GM06990 (cell line): ENCODE results near the gene DENND1A.

Experiments used
- DNase-seq: peaks from one replicate; pipeline ENCODE4 v3.0.0-alpha.2; 2011; ENCODE audit not compliant: insufficient read length; ENCODE audit errors: extremely low read depth
- H3K27me3 ChIP-seq: replicated peaks from 2 replicates; pipeline ENCODE4 v1.6.0; 2011; ENCODE audit warnings: low read length; ENCODE audit not compliant: control insufficient read depth, insufficient read depth
- H3K36me3 ChIP-seq: 2 replicates; pipeline ENCODE4 v1.5.1; 2011; ENCODE audit warnings: low read length; ENCODE audit not compliant: control insufficient read depth, insufficient read depth
- H3K4me3 ChIP-seq: replicated peaks from 2 replicates; pipeline ENCODE4 v1.5.1; 2011; ENCODE audit warnings: low read depth, mild to moderate bottlenecking, control low read depth, low read length
- TF ChIP-seq, protein P1 (sequence below): IDR thresholded peaks from 2 replicates; pipeline ENCODE4 v1.5.1; 2011; ENCODE audit warnings: low read length, control low read depth, mild to moderate bottlenecking, inconsistent platforms; ENCODE audit not compliant: insufficient read depth, poor library complexity, severe bottlenecking

The DENND1A gene

GRCh38 chr9:123518338-123518737, 411.6 kb downstream of the DENND1A start:
- DNase-seq: no peak
- Histone ChIP-seq H3K27me3 (no peaks in the 10 kb centered on the region), H3K4me3 (no peak overlapping the region), H3K36me3 (no peaks in the 10 kb centered on the region; the same call in 1 of the 2 replicates)
- TF ChIP-seq, protein P1, sequence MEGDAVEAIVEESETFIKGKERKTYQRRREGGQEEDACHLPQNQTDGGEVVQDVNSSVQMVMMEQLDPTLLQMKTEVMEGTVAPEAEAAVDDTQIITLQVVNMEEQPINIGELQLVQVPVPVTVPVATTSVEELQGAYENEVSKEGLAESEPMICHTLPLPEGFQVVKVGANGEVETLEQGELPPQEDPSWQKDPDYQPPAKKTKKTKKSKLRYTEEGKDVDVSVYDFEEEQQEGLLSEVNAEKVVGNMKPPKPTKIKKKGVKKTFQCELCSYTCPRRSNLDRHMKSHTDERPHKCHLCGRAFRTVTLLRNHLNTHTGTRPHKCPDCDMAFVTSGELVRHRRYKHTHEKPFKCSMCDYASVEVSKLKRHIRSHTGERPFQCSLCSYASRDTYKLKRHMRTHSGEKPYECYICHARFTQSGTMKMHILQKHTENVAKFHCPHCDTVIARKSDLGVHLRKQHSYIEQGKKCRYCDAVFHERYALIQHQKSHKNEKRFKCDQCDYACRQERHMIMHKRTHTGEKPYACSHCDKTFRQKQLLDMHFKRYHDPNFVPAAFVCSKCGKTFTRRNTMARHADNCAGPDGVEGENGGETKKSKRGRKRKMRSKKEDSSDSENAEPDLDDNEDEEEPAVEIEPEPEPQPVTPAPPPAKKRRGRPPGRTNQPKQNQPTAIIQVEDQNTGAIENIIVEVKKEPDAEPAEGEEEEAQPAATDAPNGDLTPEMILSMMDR: no peak

DNA sequence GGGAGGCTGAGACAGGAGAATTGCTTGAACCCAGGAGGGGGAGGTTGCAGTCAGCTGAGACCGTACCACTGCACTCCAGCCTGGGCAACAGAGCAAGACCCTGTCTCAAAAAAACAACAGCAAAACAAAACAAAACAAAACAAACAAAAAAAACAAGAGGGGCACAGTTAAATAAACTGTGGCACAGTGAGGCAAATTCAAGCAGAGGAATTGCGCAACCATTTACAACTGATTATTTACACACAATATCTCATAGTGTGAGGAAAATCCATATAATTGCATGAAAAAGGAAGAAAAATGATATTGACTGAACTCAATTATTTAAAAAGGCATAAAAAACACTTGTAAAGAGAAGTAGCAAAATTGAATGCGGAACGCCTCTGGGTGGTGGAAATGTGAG, 412.4 kb downstream of the DENND1A start:
- no peaks in the 10 kb centered on the region; the same call in 1 of the 2 replicates for H3K36me3 ChIP-seq
- no peaks in the 10 kb centered on the region for H3K27me3 ChIP-seq
- no peak overlapping the region for H3K4me3 ChIP-seq
- TF ChIP-seq, protein P1: no peak
- DNase-seq: no peak

GRCh38 chr9:123514766-123515165, 415.2 kb downstream of the DENND1A start:
- Histone ChIP-seq H3K36me3 (no peaks in the 10 kb centered on the region; the same call in none of the 2 replicates), H3K4me3 (no peak overlapping the region), H3K27me3 (no peaks in the 10 kb centered on the region)
- TF ChIP-seq, protein P1: no peak
- DNase-seq: no peak

GRCh38 chr9:123513554-123513953, 416.4 kb downstream of the DENND1A start:
- H3K27me3 ChIP-seq: no peaks in the 10 kb centered on the region
- TF ChIP-seq, protein P1: no peak
- H3K4me3 ChIP-seq: no peak overlapping the region
- no peak for DNase-seq
- H3K36me3 ChIP-seq: no peaks in the 10 kb centered on the region; the same call in none of the 2 replicates

GRCh38 chr9:123511326-123512277, 418.3 kb downstream of the DENND1A start:
- TF ChIP-seq, protein P1: no peak
- no peaks in the 10 kb centered on the region; the same call in none of the 2 replicates for H3K36me3 ChIP-seq
- H3K4me3 ChIP-seq: no peak overlapping the region
- DNase-seq: no peak
- H3K27me3 ChIP-seq: no peaks in the 10 kb centered on the region

- no peak for DNase-seq
- Histone ChIP-seq H3K27me3 (no peaks in the 10 kb centered on the region), H3K36me3 (no peaks in the 10 kb centered on the region; the same call in none of the 2 replicates), H3K4me3 (no peak overlapping the region)
- TF ChIP-seq, protein P1: no peak
Measured at GRCh38 chr9:123509646-123510045, 420.3 kb downstream of the DENND1A start.
